ENCODE data around the gene ZBED2.

- TF ChIP-seq POLR2AphosphoS5 (IDR thresholded peaks at IDR 0.05; ENCODE audit: low read depth, low read length) (no peak), POLR2A (IDR thresholded peaks at IDR 0.05; ENCODE audit: low read depth, low read length) (no peak), TAF1 (IDR thresholded peaks at IDR 0.05; ENCODE audit: low read depth, low read length) (no peak)
Measured at GRCh38 chr3:111619833-111620232, 24.7 kb upstream of the ZBED2 start.

Measured in GM12891 (cell line).